Pons (tissue), 1 donor: ENCODE measurements around the gene SIRPB2.
A peak's percentile ranks its signal among the peaks of the same experiment; 100 is the strongest.

Source experiments
- DNase-seq: peaks from one replicate; pipeline ENCODE4 v3.0.0-alpha.2; 2016; ENCODE audit warnings: low spot score

Gene SIRPB2

GRCh38 chr20:1471242-1471641 lies 20.0 kb downstream of the SIRPB2 start:
- DNase-seq: no peak

DNA sequence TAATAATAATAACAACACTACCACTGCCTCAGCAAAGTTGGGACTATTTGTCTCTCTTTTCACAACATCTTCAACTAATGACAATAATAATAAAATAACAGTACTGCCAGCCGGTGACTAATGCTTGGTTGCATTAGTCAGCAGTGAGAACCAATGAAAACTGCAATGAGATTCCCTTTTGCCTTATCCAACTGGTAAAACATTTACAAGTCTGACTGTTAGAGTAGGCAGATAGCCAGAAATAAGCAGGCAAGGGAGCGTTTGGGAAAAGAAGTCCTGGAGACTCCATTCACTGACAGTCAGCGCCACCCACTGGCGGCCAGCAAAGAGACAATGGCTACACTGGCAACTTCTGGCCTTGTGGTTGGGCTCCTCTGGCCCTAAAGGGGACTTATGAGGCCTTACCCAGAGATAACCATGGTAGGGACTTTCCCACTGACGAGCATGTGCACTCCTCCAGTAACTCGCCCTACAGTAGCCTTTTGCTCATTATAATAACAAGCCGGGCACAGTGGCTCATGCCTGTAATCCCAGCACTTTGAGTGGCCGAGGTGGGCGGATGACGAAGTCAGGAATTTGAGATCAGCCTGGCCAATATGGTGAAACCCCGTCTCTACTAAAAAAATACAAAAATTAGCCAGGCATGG lies 21.2 kb downstream of the SIRPB2 start:
- peak; percentile 59 for DNase-seq

- DNase-seq: no peak
Observed at GRCh38 chr20:1469306-1469905, 21.8 kb downstream of the SIRPB2 start.

DNA sequence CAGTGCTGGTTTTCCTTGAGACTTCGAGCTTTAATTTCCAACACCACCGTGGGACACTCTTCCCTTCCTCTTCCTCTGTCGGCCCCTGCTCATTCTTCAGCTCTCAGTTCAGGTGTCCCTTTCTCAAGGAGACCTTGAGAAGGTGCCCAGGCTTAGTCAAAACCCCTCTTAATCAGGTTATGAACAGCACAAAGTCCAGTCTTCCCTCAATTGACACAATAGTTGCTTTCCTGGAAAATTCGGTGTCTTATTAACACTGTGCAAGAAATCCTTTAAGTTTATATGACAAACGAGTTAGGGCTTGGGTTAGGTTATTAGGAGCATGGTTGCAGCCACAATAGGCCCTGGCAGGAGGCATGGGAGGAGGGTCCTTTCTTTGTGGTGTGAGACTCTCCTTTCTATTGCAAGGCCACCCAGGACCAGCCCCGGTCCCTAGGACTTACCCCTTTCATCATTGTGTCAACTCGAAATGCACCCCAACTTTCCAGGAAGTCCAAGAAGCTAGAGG lies 23.0 kb downstream of the SIRPB2 start:
- DNase-seq: peak; percentile 3

DNA sequence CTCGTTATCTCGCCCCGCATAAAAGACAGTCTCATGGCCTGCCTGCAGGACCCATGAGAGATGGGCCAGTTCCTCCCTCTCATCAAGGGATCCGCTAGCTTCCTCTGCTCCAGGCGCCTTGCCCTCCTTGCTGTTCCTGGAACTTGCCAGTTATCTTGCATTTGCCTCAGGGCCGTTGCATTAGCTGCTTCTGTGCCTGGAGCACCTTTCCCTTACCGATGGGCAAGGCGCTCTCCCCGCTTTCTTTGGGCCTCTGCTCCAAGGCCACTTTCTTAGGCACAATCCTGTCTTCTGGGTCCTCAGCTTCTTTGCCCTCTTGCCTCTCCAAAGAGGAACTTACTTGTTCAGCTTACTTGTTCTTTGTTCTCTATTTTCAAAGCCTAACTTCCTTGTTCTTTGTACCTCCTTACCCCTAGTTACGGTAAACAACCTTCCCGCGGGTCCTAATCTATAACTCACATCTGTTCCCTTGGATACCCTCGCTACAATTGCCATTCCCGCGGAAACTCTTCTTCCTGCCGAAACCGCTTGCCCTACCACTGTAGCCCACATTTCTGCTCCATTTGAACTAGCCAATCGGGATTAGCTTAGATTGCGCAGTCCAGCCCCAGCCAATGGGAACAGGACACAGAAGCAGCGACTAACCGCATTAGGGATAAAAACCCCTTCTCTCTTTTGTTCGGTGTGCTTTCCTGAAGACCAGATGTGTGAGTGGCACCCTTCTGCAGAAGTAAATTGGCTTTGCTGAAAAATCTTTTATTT lies 23.7 kb downstream of the SIRPB2 start:
- DNase-seq: peak; percentile 71

- no peak for DNase-seq
Observed at GRCh38 chr20:1467082-1467354, 24.2 kb downstream of the SIRPB2 start.

- DNase-seq: peak; percentile 82
Observed at GRCh38 chr20:1466211-1467081, 24.8 kb downstream of the SIRPB2 start, which contains the start of gene NSFL1C. Gene NSFL1C (minus strand): TSS chr20:1466849. CDS start chr20:1466824, 25 bp downstream.

DNA sequence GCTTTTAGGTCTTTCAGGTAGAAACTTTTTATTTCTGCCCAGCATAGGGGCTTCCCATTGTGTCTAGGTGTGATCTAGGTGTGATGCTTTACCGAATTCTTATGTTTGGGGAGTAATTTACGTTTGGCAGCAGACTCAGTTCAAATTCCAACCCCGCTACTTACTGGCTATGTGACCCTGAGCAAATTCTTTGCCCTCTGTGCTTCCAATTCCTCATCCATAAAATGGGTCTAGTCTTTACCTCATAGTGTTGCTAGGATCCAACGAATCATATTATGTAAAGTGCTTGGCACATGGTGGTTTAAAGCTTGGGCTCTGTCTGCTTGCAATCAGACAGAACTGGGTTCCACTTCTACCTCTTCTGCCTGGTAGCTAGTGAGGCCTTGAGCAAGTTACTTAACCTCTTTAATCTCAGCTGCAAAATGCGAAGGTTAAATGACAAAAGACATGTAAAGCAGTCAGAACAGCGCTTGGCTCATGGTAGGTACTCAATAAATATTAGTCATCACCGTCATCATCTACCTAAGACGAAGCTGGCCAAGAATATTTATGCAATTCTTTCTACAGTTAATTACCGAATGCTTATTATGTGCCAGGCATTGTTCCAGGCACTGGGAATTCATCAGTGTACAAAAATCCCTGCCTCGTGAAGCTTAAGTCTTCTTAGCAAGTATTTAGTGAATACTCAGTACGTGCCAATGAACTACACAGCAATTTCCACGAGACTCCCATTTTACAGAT lies 25.6 kb downstream of the SIRPB2 start:
- DNase-seq: peak; percentile 7

DNA sequence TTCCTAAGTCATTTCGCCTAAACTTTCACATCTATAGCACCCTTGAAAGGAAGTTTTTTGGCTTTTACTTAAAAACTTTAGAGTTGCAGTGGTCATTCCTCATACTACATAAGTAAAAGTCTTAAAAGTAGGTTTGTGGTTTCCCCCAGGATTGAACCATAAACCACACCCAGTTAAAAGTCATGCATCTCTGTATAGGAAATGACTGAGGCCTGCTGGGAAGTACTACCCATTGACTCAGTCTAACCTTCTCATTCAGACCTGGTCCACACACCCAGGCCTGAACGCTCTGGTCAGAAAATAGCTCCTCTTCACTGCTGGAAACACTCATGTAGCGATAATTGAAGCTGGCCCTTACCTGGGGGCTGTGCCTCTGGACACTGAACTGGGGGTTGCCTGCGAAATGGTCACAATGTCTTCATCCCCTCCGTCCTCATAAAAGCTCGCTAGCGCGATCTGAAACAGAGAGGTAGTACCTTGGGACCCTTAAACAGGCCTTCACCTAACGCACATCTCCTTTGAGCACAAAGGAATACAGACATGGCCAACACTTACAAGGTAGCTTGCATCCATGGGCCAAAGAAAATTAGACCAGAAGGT lies 27.1 kb downstream of the SIRPB2 start:
- DNase-seq: no peak

- no peak for DNase-seq
Observed at GRCh38 chr20:1462834-1463233, 28.4 kb downstream of the SIRPB2 start.

GRCh38 chr20:1462001-1462400 lies 29.2 kb downstream of the SIRPB2 start:
- DNase-seq: no peak

DNA sequence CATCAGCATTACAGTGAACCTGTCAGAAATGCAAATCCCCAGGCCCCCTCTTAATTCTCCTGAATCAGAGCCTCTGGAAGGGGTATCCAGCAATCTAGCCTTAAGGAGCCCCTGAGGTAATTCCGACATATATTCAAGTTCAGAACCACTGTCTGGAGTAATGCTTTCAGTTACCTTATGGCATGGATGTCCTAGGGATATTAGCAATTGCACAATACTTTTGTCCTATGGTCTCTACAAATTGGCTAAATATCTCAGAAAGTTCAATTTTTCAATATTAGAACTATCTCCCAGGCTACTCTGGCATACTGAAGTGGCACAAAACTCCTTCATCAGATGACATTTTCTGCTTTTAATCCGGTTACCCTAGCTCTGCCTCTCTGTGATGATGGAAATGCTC lies 30.9 kb downstream of the SIRPB2 start:
- no peak for DNase-seq

DNA sequence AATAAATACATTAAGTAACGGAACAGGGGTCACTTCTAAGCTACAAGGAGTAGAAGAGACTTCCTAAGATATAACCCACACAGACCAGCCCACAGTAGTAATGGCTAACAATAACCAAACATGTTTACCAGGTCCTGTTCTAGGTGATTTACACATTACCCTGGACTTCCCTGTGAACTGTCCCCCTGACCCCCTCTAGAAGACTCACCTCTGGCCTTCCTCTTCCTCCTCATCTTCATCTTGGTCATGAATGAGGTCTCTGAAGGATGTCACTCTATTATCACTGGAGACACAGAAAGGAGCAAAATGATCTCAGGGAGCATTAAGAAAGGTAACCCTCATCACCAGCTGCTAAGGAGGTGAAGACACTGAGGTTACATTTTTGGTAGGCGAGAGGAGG lies 33.2 kb downstream of the SIRPB2 start:
- DNase-seq: no peak

GRCh38 chr20:1456300-1456699 lies 34.9 kb downstream of the SIRPB2 start:
- DNase-seq: no peak

DNA sequence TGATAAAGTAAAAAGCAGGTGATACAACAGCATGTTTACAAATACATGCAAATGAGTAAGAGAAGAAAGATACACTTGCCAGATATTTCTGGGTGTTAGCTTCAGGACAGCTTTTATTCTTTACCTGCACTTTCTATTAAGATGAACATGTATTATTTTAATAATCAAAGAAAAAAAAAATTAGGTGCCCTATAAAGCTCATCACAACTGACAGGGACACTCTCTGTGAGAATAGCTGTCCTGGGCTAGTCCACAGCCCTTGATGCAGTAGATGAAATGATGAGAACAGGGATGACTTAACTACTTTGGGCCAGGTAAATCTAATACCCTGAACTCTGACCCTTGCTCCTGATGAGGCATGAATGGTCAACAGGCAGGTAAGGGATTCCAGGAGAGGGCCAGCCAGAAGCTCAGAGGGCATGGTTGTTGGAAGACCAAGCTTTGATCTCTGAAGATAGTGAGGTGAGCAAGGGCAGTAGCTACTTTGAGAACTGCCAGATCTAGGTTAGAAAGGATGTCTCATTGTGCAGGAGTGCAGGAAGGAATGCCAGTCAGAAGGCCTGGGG lies 40.2 kb downstream of the SIRPB2 start:
- no peak for DNase-seq

DNA sequence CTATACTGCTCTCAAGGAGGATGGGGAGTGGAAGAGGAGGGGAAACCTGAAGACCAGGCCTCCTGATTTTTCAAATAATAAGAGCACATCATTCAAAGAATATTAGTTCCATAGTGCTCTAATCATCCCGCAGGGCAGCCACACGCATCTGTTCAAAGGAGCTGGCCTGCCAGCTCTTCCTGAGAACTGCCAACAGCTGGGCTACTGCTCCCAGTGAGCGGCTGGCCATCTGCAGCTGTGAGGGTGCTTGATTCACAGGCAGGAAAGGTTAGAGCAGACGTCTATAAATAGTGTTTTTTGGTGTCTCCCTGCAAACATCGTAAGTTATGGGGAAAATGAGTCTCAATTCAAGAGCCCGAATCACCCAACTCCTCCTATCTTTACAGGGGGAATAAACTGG lies 41.9 kb downstream of the SIRPB2 start:
- no peak for DNase-seq

- DNase-seq: no peak
Observed at GRCh38 chr20:1448081-1448620, 43.1 kb downstream of the SIRPB2 start.

DNA sequence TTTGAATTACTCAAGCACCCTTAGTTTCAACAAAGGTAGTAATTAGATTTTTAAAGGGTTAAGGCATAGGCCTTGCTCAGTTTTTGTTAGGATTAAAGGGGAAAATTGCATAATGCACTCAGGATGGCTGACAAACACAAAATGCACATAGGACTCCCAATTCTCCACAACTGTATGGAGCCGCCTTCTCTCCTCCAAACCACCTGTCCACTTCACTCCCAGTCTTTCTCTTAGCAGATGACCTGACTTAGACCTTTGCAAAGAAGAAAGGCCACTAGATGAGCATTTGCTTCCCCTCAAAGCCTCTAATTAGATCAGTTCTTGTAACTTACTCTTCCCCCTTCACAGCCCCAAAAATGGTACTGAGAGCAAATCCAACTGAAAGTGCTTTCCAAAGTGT lies 44.7 kb downstream of the SIRPB2 start:
- no peak for DNase-seq

DNA sequence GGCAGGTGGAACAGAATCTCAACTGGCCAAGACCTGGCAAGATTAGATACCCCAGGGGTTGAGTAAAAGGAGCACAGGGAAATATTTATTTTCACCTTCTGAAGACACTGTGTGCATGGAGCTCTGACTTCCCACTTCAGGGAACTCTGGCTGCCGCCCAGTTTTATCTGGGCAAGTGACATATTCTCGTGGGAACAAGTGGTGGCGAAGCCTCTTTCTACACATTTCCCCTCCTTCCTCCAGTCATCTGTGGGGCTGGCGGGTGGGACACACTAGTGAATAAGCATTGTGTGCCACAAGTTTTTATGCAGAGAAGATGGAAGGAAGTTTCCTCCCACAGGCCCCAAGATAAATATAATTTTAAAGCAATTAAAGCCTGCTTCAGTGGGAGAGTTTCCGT lies 48.1 kb downstream of the SIRPB2 start:
- no peak for DNase-seq

DNA sequence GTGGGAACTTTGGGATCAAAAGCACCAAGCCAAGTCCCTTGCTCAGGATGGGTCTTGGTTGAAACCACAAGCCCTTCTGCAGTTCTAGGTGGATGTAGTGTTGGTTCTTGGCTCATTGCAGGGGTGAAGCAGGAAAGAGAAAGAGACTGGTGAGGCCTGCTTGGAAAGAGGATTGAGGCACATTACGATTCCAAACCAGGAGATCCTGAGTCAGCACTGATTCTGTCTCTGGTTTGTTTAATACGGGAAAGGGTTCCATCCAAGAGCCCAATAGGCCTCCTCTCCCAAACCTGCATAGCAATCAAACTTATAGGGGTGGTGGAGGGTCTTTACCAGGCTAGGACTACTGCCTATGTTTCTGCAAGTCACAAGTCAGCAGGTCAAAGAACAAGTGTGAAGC lies 48.9 kb downstream of the SIRPB2 start:
- DNase-seq: no peak

- no peak for DNase-seq
Observed at GRCh38 chr20:1441133-1441532, 50.1 kb downstream of the SIRPB2 start.
